ENCODE measurements around the gene LPGAT1. TPM values are rescaled to one million over a fixed set of nuclear protein-coding genes. Genes with fewer than 3 reads are reported as not detected.

Gene LPGAT1
- total and polyA plus RNA-seq, 5 donors, result 10.1 to 58.8 (median 35.2) TPM

DNA sequence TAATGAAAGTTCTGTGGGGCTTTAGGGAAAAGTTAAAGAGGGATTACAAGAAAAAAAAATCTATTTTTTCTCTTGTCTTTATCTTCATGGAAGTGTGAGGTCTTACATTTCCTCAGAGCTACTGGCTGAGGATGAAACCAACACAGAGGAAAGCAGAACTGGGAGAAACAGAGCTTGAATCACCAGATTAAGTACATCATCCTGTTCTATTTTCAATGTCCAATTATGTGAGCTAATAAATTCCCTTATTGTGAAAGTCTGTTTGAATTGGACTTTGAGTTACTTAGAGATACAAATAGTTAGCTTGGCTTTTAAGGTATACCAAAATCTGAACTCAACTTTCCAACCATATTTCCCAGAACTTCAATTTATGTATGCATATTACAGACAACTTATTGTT lies 69.2 kb downstream of the LPGAT1 start:
- H3K9me3 ChIP-seq (ENCODE audit: control insufficient read depth, low read length), result no peaks in the 10 kb centered on the region
- intact Hi-C loops (cut with DNase I), result no loop called here
- no peak for ATAC-seq
- DNase-seq, result no peak
- H3K4me3 ChIP-seq (ENCODE audit: low read length), result no peak overlapping the region
- no peaks in the 10 kb centered on the region for H3K27me3 ChIP-seq (ENCODE audit: control insufficient read depth, insufficient read depth)
- H3K4me1 ChIP-seq (ENCODE audit: control insufficient read depth, insufficient read depth, low read length), result no peaks in the 10 kb centered on the region
- no peak overlapping the region for H3K27ac ChIP-seq (ENCODE audit: low read length)

DNA sequence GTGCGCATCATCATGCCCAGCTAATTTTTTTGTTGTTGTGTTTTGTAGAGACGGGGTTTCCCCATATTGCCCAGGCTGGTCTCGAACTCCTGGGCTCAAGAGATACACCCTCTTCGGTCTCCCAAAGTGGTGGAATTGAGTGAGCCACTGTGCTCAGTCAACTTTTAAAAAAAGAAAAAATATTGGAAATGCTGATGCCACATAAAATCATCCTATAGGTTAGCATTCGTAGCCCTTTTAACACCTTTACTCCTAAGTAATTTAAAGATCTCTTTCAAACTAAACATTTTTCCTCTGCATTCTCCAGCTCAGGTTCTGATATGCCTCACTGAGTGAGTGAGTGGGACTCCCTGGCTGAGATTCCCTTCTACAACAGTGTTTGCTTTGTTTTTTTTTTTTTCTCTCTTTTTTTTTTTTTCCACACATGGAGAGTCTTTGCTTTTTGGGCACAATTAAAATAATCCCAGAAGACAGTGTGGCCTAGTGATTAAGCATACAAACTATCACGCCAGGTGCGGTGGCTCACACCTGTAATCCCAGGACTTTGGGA lies 74.0 kb downstream of the LPGAT1 start:
- intact Hi-C loops (cut with DNase I), result no loop called here
- no peak for ATAC-seq
- no peak overlapping the region for H3K27ac ChIP-seq (ENCODE audit: low read length)

DNA sequence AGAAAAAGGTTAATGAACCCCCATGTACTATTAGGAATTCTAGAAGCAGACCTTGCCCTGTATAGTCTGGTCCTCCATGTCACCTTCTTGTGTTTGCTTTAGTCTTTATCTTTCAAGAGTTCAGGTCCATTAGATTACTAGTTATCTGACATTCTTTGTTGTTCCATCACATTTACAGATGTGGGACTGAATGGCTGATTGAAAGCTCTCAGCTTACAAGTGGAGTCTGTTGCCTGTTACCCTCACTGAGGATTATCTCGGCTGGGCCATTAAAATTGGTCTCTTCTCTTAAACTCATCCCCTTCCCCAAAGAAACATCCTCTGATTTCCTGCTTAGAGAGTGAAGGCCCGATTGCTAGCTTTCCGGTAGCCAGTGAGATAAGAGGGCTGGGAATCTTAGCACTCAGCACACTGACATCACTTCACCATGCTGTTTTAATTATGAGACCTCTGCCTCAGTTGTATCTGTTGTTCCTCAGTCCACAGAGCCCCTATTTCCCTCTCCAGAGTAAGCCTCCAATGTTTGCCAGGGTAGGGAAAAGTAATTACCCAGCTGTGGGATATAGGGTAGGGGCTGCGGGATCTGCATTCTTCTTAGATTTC lies 76.8 kb downstream of the LPGAT1 start:
- 72% methylated on average over 4 of the region's 4 CpGs for WGBS
- intact Hi-C loops (cut with DNase I), result no loop called here
- Histone ChIP-seq H3K27ac (ENCODE audit: low read length) (no peak overlapping the region), H3K4me1 (ENCODE audit: control insufficient read depth, insufficient read depth, low read length) (peaks cover 4% of the 10 kb centered on the region), H3K27me3 (ENCODE audit: control insufficient read depth, insufficient read depth) (no peaks in the 10 kb centered on the region), H3K4me3 (ENCODE audit: low read length) (no peak overlapping the region), H3K9me3 (ENCODE audit: control insufficient read depth, low read length) (no peaks in the 10 kb centered on the region)
- DNase-seq (no peak), ATAC-seq (no peak)

More for the DNA sequence above, 74.0 kb downstream of the LPGAT1 start:
- Histone ChIP-seq H3K4me3 (ENCODE audit: low read length) (no peak overlapping the region), H3K27me3 (ENCODE audit: control insufficient read depth, insufficient read depth) (no peaks in the 10 kb centered on the region), H3K9me3 (ENCODE audit: control insufficient read depth, low read length) (no peaks in the 10 kb centered on the region), H3K4me1 (ENCODE audit: control insufficient read depth, insufficient read depth, low read length) (peaks cover 4% of the 10 kb centered on the region)
- DNase-seq, result no peak
- WGBS, result 97% methylated on average over 7 of the region's 7 CpGs

DNA sequence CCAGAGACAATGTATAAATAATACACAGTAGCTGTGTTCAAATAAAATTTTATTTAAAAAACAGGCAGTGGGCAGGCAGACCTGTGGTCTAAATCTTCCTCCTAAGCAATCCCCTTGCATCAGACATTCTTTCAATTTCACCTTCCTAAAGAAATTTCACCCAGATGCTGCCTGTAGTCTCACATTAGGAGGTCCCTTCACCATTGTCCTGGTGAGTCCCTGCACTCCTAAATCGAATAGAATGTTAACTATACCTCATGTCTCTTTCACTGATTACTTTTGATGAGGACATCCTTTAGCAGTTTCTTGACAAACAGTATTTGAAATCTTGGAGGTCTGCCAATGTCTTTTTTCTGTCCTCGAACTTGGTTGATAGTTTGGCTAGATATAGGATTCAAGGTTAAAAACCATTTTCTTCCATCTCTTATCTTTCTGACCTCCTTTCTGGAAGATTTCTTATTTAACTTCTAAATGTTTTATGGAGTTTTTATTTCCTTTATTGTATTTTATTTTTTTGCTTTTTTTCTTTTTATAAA lies 77.5 kb downstream of the LPGAT1 start:
- ATAC-seq (no peak), DNase-seq (no peak)
- 23% methylated on average over 2 of the region's 2 CpGs for WGBS
- Histone ChIP-seq H3K27me3 (ENCODE audit: control insufficient read depth, insufficient read depth) (no peaks in the 10 kb centered on the region), H3K4me3 (ENCODE audit: low read length) (no peak overlapping the region), H3K4me1 (ENCODE audit: control insufficient read depth, insufficient read depth, low read length) (peaks cover 4% of the 10 kb centered on the region), H3K27ac (ENCODE audit: low read length) (no peak overlapping the region), H3K9me3 (ENCODE audit: control insufficient read depth, low read length) (no peaks in the 10 kb centered on the region)
- intact Hi-C loops (cut with DNase I), result no loop called here

DNA sequence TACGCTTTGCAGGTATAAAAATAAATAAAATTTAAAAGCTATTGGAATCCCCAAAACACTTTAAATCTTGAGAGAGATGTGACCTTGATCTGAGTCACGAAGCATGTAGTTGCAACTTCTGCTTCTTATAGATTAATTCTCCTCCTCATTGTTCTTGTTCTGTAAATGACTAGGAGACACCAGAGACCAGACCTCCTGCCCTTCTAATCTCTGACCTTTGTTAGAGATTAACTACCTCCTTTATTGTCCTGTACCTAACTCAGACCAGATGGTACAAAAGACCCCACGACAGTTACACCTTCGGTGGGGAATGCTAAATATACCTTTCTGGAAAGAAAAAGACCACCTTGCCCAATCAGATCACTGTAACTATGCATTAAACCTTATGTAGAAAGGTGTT lies 78.2 kb downstream of the LPGAT1 start:
- WGBS, result 88% methylated on average over 4 of the region's 4 CpGs
- DNase-seq (no peak), ATAC-seq (no peak)
- Histone ChIP-seq H3K9me3 (ENCODE audit: control insufficient read depth, low read length) (no peaks in the 10 kb centered on the region), H3K4me1 (ENCODE audit: control insufficient read depth, insufficient read depth, low read length) (peaks cover 4% of the 10 kb centered on the region), H3K27me3 (ENCODE audit: control insufficient read depth, insufficient read depth) (no peaks in the 10 kb centered on the region), H3K4me3 (ENCODE audit: low read length) (no peak overlapping the region), H3K27ac (ENCODE audit: low read length) (no peak overlapping the region)
- intact Hi-C loops (cut with DNase I), result no loop called here

- 66% methylated on average over 3 of the region's 3 CpGs for WGBS
- intact Hi-C loops (cut with DNase I), result no loop called here
- ATAC-seq, result peak in 1 of 2 donors; percentile 50
- Histone ChIP-seq H3K27ac (ENCODE audit: low read length) (no peak overlapping the region), H3K27me3 (ENCODE audit: control insufficient read depth, insufficient read depth) (no peaks in the 10 kb centered on the region), H3K4me1 (ENCODE audit: control insufficient read depth, insufficient read depth, low read length) (peaks cover 4% of the 10 kb centered on the region), H3K9me3 (ENCODE audit: control insufficient read depth, low read length) (no peaks in the 10 kb centered on the region), H3K4me3 (ENCODE audit: low read length) (no peak overlapping the region)
- no peak for DNase-seq
Observed at GRCh38 chr1:211751438-211751837, 79.1 kb downstream of the LPGAT1 start.

- DNase-seq (no peak), ATAC-seq (no peak)
- peaks cover 4% of the 10 kb centered on the region for H3K4me1 ChIP-seq (ENCODE audit: control insufficient read depth, insufficient read depth, low read length)
- H3K4me3 ChIP-seq (ENCODE audit: low read length), result no peak overlapping the region
- intact Hi-C loops (cut with DNase I), result no loop called here
- no peaks in the 10 kb centered on the region for H3K27me3 ChIP-seq (ENCODE audit: control insufficient read depth, insufficient read depth)
- WGBS, result 18% methylated on average over 1 of the region's 1 CpG
- H3K27ac ChIP-seq (ENCODE audit: low read length), result no peak overlapping the region
- H3K9me3 ChIP-seq (ENCODE audit: control insufficient read depth, low read length), result no peaks in the 10 kb centered on the region
Observed at GRCh38 chr1:211750599-211750998, 80.0 kb downstream of the LPGAT1 start.

- H3K27ac ChIP-seq (ENCODE audit: low read length), result no peak overlapping the region
- H3K4me1 ChIP-seq (ENCODE audit: control insufficient read depth, insufficient read depth, low read length), result peaks cover 4% of the 10 kb centered on the region
- H3K9me3 ChIP-seq (ENCODE audit: control insufficient read depth, low read length), result no peaks in the 10 kb centered on the region
- intact Hi-C loops (cut with DNase I), result no loop called here
- WGBS, result 81% methylated on average over 3 of the region's 3 CpGs
- no peak overlapping the region for H3K4me3 ChIP-seq (ENCODE audit: low read length)
- ATAC-seq (no peak), DNase-seq (no peak)
- no peaks in the 10 kb centered on the region for H3K27me3 ChIP-seq (ENCODE audit: control insufficient read depth, insufficient read depth)
Observed at GRCh38 chr1:211749251-211749650, 81.3 kb downstream of the LPGAT1 start.

DNA sequence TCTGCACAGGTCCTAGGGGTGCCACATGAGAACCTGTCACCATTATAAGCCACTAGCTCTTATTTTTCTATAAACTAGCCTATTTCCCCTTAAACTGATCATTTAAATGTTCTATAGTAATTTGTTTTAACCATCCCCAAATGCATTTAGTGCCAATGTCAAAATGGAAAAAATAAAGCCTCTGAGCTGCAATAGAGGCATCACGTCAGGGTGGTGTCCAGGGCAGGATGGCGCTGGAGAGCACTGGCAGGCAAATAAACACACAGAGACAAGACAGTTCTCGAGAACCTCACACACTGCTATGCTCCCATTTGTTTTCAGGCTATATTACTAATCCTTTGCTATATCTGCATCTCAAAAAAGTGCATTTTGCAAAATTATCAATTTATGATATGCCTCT lies 81.8 kb downstream of the LPGAT1 start:
- intact Hi-C loops (cut with DNase I), result no loop called here
- 80% methylated on average over 3 of the region's 3 CpGs for WGBS
- ATAC-seq, result no peak
- Histone ChIP-seq H3K27ac (ENCODE audit: low read length) (no peak overlapping the region), H3K4me1 (ENCODE audit: control insufficient read depth, insufficient read depth, low read length) (peaks cover 1% of the 10 kb centered on the region), H3K27me3 (ENCODE audit: control insufficient read depth, insufficient read depth) (no peaks in the 10 kb centered on the region), H3K4me3 (ENCODE audit: low read length) (no peak overlapping the region), H3K9me3 (ENCODE audit: control insufficient read depth, low read length) (no peaks in the 10 kb centered on the region)
- no peak for DNase-seq

DNA sequence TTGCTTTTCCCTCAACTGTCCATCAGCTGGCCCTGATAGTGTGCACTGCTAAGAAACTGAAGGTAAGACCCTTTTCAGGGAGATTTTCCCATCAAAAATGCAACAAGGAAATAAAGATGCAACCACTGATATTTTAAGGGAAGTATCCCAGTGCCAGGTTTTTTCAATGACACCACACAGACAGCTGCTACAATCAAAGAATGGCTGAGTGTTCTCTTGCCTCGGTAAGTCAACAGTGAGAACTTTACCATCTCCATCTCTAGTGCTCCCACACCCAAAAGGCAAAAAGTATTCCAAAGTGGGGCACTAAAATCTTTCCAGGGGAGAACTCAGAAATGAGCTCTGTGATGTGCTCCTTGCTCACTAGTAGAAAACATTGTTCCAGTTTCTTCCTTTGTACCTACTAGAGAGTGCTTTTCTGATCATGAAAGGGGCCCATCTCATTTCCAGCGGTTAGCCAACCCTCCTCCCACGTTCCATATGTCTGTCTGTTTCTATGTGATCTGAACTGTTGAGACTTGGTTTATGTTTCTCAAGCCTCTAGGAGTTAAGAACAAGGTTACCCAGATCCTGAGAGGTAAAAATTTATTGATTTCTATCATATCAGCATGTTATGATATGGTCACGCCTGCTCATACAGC lies 87.6 kb downstream of the LPGAT1 start:
- no peak for DNase-seq
- WGBS, result 79% methylated on average over 4 of the region's 4 CpGs
- Histone ChIP-seq H3K9me3 (ENCODE audit: control insufficient read depth, low read length) (no peaks in the 10 kb centered on the region), H3K27ac (ENCODE audit: low read length) (no peak overlapping the region), H3K4me3 (ENCODE audit: low read length) (no peak overlapping the region), H3K27me3 (ENCODE audit: control insufficient read depth, insufficient read depth) (no peaks in the 10 kb centered on the region), H3K4me1 (ENCODE audit: control insufficient read depth, insufficient read depth, low read length) (no peaks in the 10 kb centered on the region)
- intact Hi-C loops (cut with DNase I), result no loop called here
- ATAC-seq, result no peak

DNA sequence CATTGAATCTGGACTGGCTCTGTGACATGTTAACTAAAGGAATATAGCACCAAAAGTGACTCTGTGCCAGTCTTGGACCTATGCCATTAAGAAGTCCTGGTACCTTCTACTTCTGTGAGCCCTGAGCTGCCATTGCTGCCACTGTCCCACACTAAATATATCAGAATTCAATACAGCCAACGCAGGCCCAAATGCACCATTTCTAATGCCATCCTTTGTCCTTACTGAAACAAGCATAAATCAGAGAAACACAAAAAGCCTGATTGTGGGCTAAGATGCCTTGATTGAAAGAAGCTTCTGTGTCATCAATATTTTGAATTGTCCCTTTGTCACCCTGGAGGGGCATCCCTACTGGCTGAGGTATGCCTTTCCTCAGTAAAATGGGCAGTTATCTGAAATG lies 88.3 kb downstream of the LPGAT1 start:
- H3K4me1 ChIP-seq (ENCODE audit: control insufficient read depth, insufficient read depth, low read length), result no peaks in the 10 kb centered on the region
- no peaks in the 10 kb centered on the region for H3K27me3 ChIP-seq (ENCODE audit: control insufficient read depth, insufficient read depth)
- no peak for DNase-seq
- no peak overlapping the region for H3K4me3 ChIP-seq (ENCODE audit: low read length)
- no peak overlapping the region for H3K27ac ChIP-seq (ENCODE audit: low read length)
- ATAC-seq, result no peak
- intact Hi-C loops (cut with DNase I), result no loop called here
- H3K9me3 ChIP-seq (ENCODE audit: control insufficient read depth, low read length), result no peaks in the 10 kb centered on the region
- 97% methylated on average over 1 of the region's 1 CpG for WGBS
